GM12892 (cell line): ENCODE results near the gene TRAF6.

Source experiments
- DNase-seq: peaks from one replicate; pipeline ENCODE4 v3.0.0; 2011; ENCODE audit not compliant: insufficient read length
- FAIRE-seq: peaks from 2 replicates; lab custom pipeline; 2011; peaks lifted over from hg19 to GRCh38; lab: Jason Lieb, UNC
- POLR2A ChIP-seq: IDR thresholded peaks from 2 replicates; pipeline ENCODE4 v1.6.1; 2011; ENCODE audit warnings: low read depth, low read length, control low read depth
- POLR2AphosphoS5 ChIP-seq: IDR thresholded peaks from 2 replicates; pipeline ENCODE4 v1.6.1; 2011; ENCODE audit warnings: low read depth, low read length, control low read depth
- TAF1 ChIP-seq: IDR thresholded peaks from 2 replicates; pipeline ENCODE4 v1.6.1; 2011; ENCODE audit warnings: low read depth, mild to moderate bottlenecking, control low read depth, low read length, borderline replicate concordance

Gene TRAF6

DNA sequence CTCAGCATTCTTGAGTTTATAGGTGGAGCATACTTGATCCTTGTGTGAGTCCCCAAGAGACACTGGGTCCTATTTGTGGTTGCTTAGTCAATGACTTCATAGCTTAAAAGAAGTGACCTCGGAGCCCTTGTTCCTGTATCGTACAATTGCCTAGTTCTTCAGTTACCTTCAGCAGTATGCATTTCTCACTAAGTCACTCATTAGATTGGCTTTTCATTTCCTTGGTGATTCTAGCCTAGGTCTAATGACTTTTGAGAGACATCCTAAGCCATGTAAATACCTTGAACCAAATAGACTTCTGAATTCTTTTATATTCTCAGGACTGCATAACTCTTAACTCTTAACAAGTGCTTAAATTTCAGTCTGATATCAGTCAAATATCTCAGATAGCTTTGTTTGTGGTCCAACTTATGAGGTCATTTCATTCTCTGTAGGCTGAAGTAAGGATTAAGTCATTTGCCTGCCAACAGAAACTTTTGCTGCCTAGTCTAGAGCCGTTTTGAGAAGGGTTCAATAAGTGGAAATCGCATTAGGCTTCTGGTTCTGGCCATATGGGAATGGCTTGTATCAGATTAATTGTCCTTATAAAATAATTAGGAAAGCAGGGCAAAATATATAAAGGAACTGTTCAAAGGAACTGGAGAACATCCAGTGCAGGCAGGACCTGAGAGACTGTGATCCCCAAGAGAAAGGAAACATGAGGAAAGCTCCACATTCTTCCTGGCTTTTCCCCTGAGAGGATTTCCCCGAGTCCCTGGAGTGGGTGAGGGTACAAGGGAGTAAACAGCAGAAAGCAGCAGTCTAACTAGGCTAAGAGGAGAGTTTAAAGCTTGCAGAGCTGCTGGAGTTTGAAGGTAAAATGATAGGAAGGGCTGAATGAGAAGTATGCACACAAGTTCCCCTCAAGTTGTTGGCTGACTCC, 39.9 kb downstream of the TRAF6 start:
- FAIRE-seq (no peak), DNase-seq (no peak)
- no peak for TF ChIP-seq TAF1
- no peak for TF ChIP-seq POLR2AphosphoS5
- TF ChIP-seq POLR2A: no peak

DNA sequence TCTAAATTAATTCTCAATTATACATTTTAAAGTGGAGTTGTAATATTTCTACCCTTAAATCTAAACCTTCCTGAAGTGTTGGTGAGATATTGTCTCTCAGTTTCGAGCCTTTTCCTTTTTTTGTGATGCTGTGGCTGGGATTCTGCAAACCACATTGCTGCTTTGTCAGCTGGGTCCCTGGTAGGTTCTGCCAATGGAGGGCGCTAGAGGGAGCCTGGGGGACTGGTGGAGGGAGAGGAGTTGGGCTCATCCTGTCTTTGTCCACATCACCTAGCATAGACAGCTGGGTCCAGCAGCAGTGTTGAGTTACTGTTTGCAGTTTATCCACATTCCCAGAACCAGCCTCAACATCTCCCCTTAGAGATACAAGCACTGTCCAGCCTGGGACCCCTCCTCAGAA, 41.0 kb downstream of the TRAF6 start:
- no peak for TF ChIP-seq POLR2AphosphoS5
- no peak for TF ChIP-seq POLR2A
- TF ChIP-seq TAF1: no peak
- FAIRE-seq: no peak
- DNase-seq: no peak

DNA sequence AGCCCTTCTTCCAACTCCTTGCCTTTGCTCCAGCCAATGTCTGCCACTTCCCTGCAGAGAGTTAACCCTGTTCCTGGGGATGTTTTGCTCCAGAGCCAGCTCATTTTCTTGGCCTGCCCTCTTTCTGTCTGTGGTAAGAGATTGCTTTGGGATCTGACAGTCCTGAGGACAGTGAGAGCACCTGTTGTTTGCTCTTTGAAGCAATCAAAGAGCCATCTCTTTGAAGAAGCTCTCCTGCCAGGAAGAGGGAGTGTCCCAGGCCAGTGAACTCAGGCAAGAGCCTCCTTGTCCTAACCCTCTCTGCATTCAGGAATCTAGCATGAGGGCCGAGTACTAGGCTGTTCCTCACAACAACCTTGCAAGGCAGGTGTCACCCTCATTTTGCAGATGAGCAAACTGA, 42.2 kb downstream of the TRAF6 start:
- DNase-seq (no peak), FAIRE-seq (no peak)
- TF ChIP-seq POLR2A: no peak
- no peak for TF ChIP-seq TAF1
- TF ChIP-seq POLR2AphosphoS5: no peak

DNA sequence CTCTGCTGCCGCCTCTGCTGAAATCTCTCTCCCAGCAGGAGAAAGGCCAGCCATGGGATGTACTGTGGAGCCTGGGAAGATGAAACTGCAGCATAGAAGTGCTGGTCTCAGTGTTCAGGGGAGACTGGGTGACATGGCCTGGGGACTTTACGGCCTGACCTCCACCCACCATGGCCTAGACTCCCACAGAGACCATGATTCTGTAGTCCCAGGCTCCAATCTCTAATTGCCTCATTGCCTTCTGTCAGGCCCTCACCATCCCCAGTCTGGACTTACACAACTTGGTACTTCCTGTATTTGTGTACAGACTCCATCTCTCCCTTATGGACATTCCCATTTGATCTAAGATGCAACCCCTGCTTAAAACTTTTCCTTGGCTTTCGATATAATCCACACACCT, 43.1 kb downstream of the TRAF6 start:
- no peak for TF ChIP-seq POLR2A
- no peak for TF ChIP-seq POLR2AphosphoS5
- TF ChIP-seq TAF1: no peak
- FAIRE-seq (no peak), DNase-seq (no peak)

DNA sequence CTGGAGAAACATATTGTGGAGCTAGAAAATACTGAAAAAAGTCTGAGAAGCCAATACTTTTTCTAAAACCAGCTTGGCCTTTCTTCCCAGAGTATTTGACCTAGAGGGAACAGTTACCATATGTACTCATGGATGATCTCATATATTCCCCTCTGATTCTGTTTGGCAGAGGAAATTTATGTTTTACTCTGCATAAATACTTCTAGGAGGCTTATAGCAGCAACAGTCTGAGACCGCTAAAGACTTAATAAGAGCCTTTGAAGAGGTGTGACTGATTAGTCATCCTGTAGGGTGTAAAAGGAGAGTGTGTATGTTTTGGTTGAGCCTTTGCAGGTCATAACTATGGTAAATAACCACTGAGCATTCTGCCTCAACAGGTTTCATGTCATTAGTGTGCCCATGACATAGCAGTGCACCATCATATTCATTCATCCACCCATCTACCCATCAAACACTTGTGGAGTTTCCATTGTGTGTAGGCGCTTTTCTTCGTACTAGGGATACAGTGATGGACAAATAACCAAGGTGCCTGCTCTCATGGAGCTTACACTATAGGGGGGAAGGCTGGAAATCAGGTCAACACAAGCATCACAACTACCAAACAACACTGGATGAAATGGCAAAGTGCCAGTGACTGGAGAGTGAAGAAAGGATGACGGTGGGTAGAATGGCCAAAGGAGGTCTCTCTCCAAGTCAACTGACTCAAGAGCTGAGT, 44.5 kb downstream of the TRAF6 start:
- FAIRE-seq (no peak), DNase-seq (no peak)
- no peak for TF ChIP-seq POLR2A
- no peak for TF ChIP-seq POLR2AphosphoS5
- TF ChIP-seq TAF1: no peak

DNA sequence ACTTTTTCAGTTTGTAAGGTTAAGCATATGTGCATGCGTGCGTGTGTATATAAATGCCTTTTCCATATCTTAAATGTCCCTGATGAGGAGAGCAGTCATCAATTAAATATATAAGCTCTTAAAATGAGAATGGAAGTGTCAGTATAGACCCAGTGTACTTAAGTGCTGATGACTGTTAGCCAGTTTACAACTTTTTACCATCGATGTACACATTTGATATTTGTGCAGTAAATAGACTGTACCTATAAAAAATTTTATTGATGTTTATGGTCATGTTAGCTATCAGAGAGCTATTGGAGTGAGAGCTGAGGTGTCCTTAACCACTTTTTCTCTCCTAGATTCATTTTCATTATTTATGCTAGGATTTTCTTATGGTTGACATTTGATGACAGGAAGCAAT, 45.4 kb downstream of the TRAF6 start:
- no peak for TF ChIP-seq POLR2AphosphoS5
- TF ChIP-seq TAF1: no peak
- no peak for TF ChIP-seq POLR2A

DNA sequence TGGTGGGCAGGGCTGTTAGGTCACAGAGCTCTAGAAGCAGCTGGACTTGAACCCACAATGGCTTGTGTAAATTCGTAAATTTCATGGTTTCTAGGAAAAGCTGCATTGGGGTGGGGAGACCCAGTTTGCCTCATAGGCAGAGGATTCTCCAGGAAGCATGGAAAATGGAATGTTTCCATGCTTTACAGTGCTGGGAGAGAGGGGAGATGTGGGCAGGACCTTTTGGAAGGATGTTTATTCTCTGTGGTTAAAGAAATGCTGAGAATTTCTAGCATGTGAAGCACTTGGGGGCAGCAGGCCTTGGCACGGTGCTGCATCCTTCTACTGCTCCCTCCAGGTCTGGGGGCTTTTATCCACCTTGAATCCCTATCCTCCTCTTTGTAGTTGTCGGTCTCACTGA, 46.3 kb downstream of the TRAF6 start:
- TF ChIP-seq TAF1 (no peak), POLR2A (no peak), POLR2AphosphoS5 (no peak)
- no peak for DNase-seq
- no peak for FAIRE-seq

More for the DNA sequence above, 45.4 kb downstream of the TRAF6 start:
- no peak for DNase-seq
- no peak for FAIRE-seq

DNA sequence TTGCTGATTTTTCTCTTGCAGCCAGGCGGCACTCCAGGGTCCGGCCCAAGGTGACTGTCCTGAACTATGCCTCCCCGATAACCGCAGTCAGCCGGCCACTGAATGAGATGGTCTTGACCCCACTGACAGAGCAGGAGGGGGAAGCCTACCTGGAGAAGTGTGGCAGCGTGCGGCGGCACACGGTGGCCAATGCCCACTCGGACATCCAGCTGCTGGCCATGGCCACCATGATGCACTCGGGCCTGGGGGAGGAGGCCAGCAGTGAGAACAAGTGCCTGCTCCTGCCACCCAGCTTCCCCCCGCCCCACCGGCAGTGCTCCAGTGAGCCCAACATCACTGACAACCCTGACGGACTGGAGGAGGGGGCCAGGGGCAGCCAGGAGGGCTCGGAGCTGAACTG, 47.8 kb downstream of the TRAF6 start:
- DNase-seq: no peak
- no peak for FAIRE-seq

DNA sequence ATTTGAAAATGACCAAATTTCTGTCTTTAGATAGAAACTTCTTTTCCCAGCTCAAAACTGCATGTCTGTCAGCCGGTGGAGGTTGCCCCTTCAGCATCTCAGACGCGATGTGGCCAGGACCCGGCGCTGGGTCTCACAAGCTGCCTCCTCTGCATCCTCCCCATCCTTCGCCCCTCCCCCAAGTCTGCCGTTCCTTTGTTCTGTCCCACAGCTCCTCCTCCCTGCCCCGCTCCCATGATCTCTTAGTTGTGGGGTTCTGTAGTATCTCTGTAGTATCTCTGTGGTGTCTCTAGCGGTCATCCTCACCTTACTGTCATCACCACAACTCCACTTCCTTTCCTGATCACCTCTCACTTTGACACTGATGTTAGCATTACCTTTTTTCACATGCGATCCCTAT, 49.9 kb downstream of the TRAF6 start:
- no peak for DNase-seq
- no peak for FAIRE-seq
- TF ChIP-seq TAF1: no peak
- TF ChIP-seq POLR2A: no peak
- TF ChIP-seq POLR2AphosphoS5: no peak

More for the DNA sequence above, 47.8 kb downstream of the TRAF6 start:
- TF ChIP-seq TAF1: no peak
- no peak for TF ChIP-seq POLR2A
- TF ChIP-seq POLR2AphosphoS5: no peak

DNA sequence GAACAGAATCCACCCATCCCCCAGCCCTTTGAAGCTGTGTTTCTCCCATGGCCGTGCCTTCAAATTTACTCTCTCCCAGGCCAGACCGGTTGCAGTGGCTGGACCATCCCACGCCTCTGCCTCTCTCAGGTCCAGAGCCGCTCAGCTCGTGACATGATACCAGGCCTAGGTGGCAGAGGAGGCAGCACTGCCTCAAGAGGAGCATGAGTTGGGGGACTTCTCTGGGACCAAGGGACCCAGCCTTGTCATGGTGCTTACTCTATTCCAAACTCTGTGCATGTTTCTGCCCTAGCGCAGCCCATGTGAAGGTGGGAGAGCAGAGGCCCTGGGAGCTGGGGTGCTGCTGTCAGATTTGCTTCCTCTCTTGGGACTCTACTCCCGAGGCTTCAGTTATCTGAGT, 51.0 kb downstream of the TRAF6 start:
- FAIRE-seq (no peak), DNase-seq (no peak)

DNA sequence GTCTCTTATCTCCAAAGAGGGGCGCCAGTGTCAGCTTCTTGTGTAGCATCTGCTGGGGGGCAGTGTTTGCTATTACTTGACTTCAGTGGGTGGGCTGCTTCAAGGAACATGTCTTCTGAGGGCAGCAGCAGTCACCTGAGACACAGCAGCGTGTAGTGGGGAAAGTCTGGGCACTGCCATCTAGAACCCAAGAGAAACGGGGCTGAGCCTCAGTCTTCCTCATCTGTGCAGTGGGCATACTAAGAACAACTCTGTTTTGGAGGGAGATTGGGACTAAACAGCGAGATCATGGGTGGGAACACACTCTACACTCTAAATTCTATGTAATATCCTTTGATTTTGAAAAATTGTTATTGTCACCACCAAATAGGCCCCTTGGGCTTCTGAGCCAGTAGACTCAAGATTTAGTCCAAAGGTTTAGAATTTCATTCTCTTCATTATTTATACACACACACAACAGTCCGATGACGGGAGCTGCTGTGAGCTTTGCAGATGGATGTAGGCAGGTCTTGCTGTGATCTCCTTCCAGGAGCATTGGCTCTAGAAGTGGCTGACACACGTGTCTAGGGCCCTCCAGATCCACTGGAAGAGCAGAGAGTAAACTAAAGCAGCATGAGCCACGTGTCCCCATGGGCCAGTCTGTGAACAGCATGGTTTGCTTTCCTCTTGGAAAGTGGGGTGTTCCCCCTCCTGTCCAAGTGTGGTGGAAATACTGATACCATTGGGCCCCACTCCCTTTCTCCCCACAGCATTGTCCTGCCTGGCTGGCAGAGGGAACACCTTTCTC, 51.8 kb downstream of the TRAF6 start:
- no peak for DNase-seq
- no peak for FAIRE-seq
- TF ChIP-seq POLR2A (no peak), POLR2AphosphoS5 (no peak), TAF1 (no peak)

More for the DNA sequence above, 51.0 kb downstream of the TRAF6 start:
- TF ChIP-seq POLR2AphosphoS5 (no peak), POLR2A (no peak), TAF1 (no peak)
